HepG2 (cell line): ENCODE measurements around the gene CSH1.
"Not testable (repeated sequence)": the region's sequence is repeated elsewhere in the genome, so short reads cannot be mapped to it uniquely, and the experiment has no call there.

Experiments used
- FOXM1 ChIP-seq: sonication (generic); formaldehyde crosslinking; IDR thresholded peaks from 2 replicates; pipeline ENCODE4 v1.5.0; 2020; ENCODE audit warnings: missing genetic modification reagents
- WIZ ChIP-seq: sonication (generic); formaldehyde crosslinking; IDR thresholded peaks from 2 replicates; pipeline ENCODE4 v1.5.1; 2020; ENCODE audit warnings: mild to moderate bottlenecking, missing genetic modification reagents

DNA sequence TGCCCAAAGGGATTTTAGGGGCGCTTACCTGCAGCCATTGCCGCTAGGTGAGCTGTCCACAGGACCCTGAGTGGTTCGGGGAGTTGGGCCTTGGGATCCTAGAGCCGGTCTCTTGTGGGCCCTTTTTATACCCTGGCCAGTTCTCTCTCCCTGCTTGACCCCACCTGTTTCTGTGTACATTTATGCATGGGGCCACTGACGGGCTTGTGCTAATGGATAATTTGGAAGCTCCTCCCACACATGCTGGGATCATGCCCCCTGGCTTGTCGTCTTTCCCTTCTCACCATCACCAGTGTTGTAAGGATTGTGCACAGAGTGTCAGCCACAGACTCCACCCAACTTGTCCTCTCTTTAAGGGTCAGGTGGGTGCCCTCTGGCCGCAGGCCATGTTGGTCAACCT is 22.8 kb downstream of the CSH1 start, which contains the start of gene CSH2:
- TF ChIP-seq WIZ; FOXM1 (CRISPR knock-in tag): not testable (repeated sequence)
